ENCODE measurements around the gene ZBTB21. TPM values are rescaled to one million over a fixed set of nuclear protein-coding genes. Genes with fewer than 3 reads are reported as not detected.

ZBTB21 gene
- total RNA-seq, 1 donor from 2014 or later: 19.2 TPM

GRCh38 chr21:42040411-42041180 lies 30.4 kb upstream of the ZBTB21 start:
- intact Hi-C loops (cut with micrococcal nuclease): no loop called here

DNA sequence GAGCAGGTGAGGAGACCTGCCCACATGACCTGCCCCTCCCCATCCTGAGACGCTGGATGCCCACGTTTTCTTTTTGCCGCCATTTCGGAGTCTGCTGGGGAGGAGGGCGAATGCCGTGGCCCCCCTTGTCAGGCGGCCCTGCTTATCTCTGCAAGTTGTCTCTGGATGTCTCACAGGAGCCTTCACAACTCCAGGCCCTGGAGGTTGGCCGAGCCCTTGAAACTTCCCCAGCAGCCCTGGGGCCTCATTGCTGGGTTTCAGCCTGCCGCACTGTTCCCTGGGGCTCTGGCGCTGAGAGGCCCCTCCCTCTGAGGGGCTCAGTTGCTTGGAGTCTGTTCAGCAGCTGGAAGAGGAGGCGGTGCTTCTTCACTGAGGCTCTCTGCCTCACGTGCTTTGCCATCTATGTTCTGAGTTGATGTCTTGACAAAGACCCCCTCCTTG lies 29.8 kb upstream of the ZBTB21 start:
- intact Hi-C loops (cut with micrococcal nuclease): no loop called here

DNA sequence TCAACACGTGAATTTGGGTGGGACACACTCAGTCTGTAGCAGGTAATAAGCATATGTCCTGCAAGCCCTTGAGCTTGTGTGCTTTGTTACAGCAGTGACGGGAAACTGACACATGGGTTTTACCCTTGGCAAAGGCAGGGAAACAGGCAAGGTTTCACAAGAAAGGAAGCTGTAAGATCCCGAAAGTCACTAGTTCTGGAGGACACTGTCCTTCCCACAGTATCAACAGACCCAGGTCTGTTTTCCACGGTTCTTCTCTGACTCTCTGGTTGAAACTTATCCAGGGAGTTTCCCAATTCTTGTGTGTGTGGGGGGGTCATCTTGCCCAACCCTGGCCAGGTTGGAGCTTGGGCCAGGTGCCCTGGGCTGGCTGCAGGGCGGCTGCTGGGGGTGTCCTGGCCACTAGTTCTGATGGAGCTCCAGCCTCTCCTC lies 29.3 kb upstream of the ZBTB21 start:
- intact Hi-C loops (cut with micrococcal nuclease): no loop called here

DNA sequence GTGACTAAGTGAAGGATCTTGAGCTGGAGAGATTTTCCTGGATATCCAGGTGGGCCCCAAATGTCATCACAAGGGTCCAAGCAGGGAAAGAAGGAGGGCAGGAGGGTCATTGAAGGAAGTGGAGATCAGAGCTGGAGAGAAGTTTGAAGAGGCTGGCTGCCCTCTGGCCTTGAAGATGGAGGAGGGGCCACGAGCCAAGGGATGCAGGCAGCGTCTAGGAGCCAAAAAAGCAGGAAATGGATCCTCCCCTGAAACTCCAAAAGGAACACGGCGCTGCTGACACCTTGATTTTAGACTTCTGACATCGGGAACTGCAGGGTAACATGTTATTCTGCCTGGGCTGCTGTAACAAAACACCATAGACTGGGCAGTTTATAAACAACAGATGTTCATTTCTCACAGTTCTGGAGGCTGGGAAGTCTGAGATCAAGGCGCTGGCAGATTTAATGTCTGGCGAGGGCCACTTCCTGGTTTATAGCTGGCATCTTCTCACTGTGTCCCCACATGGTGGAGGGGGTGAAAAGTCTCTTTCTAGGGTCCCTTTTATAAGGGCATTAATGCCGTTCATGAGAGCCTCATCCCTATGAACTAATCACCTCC lies 28.8 kb upstream of the ZBTB21 start:
- intact Hi-C loops (cut with micrococcal nuclease): no loop called here

DNA sequence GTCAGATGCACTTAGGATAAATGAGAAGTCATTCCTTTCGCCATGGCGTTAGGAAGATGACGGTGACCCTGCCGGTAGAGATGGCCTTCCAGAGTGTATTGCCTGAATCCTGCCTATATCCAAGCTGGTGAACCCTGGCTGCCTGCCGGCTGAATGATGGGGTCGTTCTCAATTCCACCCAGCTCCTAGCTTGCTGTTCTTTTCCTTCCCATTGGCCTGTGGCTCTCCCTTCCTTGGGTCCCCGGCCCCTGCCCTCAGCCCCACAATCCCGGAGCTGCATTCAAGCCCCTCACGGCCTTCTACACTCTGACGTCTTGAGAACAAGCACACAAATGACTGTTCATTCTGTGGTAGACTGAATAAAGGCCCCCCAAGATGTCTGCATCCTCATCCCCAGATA lies 28.2 kb upstream of the ZBTB21 start:
- intact Hi-C loops (cut with micrococcal nuclease): no loop called here

DNA sequence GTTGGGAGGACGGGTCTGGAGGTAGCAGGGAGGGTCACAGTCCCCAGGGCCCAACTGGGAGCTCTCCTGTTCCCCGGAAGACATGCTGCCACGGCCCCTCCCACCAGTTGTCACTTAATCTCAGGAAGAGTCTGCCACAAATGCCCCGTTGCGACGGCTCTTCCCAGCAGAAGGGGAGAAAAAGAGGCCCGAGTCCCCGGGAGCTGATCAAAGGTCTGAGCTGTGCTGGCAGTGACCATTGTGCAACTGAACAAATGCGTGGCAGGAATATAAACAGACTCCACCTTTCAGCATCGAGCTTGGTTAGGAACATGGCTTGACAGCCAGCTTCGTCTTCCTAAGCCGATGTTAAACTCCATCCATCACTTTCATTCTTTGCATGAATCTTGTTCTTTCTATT lies 27.8 kb upstream of the ZBTB21 start:
- intact Hi-C loops (cut with micrococcal nuclease): no loop called here

DNA sequence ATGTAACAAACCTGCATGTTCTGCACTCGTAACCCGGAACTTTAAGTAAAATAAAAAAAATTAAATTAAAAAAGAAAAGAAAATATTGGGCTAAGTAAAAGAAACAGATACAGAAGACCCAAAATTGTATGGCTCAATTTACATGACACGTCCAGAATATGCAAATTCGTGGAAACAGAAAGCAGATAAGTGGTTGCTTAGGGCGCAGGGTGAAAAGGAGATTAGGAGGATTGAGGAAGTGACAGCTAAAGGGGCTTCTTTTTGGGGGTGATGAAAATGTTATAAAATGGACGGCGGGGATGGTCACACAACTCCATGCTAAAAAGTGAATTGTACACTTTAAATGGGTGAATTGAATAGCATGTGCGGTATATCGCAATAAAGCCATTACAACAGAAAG lies 27.4 kb upstream of the ZBTB21 start:
- intact Hi-C loops (cut with micrococcal nuclease): no loop called here

DNA sequence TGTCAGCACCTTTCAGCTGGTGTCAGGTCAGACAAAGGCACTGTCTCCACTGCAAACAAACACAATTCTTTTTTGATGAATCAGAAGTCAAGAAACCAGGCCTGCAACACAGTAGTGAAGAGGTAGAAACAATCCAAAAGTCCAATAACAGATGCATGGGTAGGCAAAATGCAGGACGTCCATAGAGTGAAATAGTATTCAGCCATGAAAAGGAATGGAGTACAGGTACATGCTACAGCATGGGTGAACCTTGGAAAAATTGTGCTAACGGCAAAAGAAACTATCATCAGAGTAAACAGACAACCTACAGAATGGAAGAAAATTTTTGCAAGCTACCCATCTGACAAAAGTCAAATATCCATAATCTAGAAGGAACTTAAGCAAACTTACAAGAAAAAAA lies 26.2 kb upstream of the ZBTB21 start:
- intact Hi-C loops (cut with micrococcal nuclease): no loop called here

DNA sequence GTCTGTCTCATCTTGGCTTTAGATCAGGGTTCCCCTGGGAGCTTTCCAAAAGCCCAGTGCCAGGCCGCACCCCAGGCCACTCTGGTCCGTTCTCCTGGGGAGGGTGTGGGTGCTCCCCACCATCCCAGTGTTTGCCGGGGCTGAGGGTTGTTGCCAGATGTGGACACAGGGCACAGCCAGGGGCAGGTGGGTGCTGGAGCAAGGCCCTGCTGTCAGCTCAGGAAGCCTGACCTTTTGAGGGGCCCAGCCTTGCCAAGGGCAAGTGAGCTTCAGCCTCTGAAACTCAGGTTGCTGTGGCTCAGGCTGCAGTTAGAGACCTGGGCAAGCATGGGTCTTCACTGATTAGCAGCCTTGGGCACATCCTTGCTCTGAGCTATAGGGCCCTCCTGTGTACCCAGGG lies 22.8 kb upstream of the ZBTB21 start:
- intact Hi-C loops (cut with micrococcal nuclease): no loop called here

DNA sequence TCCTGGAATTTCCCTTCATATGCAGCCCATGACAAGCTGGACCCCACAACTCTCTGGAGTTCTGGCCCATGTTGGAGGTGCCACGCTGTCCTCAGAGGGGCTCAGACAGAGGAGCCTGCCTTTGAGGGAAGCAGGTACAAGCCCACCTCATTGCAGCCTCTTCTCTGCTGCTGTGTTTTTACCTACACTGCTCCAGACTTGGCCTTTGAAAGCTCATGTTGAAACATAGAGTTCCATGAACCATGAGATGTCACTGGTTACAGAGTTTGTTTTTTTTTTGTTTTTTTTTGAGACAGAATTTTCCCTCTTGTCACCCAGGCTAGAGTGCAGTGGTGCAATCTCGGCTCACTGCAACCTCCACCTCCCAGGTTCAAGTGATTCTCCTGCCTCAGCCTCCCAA lies 22.1 kb upstream of the ZBTB21 start:
- intact Hi-C loops (cut with micrococcal nuclease): no loop called here

- intact Hi-C loops (cut with micrococcal nuclease): no loop called here
These were observed 21.7 kb upstream of the ZBTB21 start for GRCh38 chr21:42031816-42032215.

GRCh38 chr21:42031241-42031640 lies 21.1 kb upstream of the ZBTB21 start:
- intact Hi-C loops (cut with micrococcal nuclease): no loop called here

DNA sequence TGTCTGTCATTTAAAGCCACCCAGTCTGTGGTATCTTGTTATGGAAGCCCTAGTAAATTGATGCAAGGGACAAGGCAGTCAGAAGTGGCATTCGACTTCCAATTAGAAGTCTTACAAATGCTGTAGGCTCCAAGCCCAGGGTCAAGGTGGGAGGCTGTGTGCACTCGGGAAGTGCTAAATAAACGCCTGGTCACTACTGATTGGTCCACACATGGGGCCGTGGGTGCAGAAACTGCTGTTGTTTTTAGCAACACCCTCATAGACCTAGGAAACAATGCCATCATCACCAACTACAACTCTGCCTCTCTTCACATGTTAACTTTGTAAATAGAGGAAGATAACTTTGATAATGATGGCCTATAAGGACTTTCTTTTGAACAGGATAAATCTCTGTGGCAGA lies 20.2 kb upstream of the ZBTB21 start:
- intact Hi-C loops (cut with micrococcal nuclease): no loop called here

- intact Hi-C loops (cut with micrococcal nuclease): no loop called here
These were observed 18.7 kb upstream of the ZBTB21 start for GRCh38 chr21:42028766-42029425.

DNA sequence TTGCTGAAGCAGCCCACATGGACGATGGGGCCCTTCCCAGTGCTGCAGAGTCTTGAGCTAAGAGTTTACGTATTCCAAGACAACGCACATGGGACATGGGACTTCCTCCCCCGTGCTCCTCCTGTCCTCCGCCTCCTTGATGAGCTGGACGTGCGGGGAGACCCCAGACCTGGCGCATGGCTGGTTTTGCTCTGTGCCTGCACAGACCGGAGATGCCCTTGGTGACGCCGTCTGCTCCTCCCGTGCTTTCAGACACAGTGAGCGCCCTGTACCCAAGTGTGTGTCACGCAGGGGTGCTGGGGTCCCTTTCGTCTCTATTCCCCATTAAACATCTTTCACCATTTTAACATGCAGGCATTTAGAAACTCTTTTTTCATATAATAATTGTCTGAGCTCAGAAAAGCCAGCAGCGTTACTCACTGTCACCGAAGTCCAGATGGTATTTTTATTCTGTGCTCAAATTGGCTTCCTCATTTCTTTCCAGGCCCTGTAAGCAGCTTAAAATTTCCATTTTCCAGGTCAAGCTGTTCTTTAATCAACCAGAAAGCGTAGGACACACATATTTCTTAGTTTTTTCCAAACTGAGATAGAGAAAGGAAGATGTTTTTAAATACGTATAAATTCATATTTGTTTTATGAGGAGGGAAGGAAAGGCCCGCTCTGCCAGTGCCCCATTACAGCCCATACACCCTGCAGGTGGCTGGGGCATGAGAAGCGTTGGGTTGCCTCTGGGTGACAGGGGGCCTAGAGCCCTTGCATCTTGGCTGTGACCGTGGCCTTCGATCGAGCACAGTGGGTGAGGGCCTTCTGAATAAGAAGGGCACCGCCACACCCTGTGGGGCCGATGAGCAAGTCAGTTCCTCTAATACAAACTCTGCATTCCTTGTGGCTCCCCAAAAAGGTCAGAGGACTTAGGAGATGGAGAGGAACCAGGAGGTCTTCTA lies 17.9 kb upstream of the ZBTB21 start:
- intact Hi-C loops (cut with micrococcal nuclease): no loop called here

DNA sequence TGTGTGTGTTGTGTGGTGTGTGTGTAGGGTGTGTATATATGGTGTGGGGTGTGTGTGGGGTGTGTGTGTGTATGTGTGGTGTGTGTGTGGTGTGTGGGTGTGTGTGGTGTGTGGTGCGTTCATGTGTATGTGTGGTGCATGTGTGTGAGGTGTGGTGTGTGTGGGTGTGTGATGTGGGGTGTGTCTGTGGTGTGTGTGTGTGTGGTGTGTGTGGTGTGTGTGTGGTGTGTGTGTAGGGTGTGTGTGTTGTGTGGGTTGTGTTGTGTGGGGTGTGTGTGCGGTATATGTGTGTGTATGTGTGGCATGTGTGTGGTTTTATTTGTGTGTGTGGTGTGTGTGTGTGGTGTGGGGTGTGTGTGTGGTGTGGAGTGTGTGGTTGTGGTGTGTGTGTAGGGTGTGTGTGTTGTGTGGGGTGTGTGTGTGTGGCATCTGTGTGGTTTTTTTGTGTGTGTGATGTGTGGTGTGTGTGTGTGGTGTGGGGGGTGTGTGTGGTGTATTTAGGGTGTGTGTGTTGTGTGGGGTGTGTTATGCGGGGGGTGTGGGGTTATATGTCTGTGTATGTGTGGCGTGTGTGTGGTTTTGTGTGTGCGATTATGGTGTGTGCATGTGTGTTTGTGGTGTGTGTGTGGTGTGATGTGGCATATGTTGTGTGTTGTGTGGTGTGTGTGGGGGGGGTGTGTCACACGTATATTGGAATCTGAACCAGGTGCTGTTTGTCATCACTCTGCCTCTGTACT lies 17.1 kb upstream of the ZBTB21 start:
- intact Hi-C loops (cut with micrococcal nuclease): no loop called here

DNA sequence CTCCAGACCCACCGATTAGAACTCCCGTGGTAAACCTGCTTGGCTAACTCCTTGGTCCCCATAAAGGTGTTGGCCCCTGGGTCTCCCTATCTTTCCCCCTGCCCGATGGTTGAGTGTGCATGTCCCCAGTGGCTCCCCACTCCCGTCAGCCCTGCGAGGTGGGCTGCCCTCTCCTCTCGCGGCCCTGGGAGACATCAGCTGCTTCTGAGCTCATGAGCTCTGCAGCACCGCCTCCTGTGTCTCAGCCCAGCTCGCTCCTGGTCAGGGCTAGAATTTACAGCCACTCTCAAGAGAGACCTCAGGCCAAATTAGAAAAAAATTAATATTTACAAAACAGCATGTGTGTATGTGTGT lies 15.9 kb upstream of the ZBTB21 start:
- intact Hi-C loops (cut with micrococcal nuclease): no loop called here

- intact Hi-C loops (cut with micrococcal nuclease): no loop called here
These were observed 15.4 kb upstream of the ZBTB21 start for GRCh38 chr21:42025376-42026081.

GRCh38 chr21:42022906-42023305 lies 12.7 kb upstream of the ZBTB21 start:
- intact Hi-C loops (cut with micrococcal nuclease): no loop called here

- intact Hi-C loops (cut with micrococcal nuclease): no loop called here
These were observed 11.9 kb upstream of the ZBTB21 start for GRCh38 chr21:42022091-42022430.

All from T-helper 2 cell treated with Interferon-gamma antibody and Interleukin-4, amounts not matched to agents 100 ng/mL and 5 ng/mL, for 36 hours (primary cell).